Gastroesophageal sphincter (tissue), 4 donors: ENCODE data around the gene TSSK3. TPM values are rescaled to one million over a fixed set of nuclear protein-coding genes. Genes with fewer than 3 reads are reported as not detected.

Experiments
- ATAC-seq: fragments of 150-250 bp; one replicate; pipeline ENCODE4 v1.9.1; 2016; ENCODE audit warnings: mild to moderate bottlenecking, moderate library complexity
- H3K27ac ChIP-seq, 4 donors: fragments of 200-600 bp; sonication (generic) in 3 of 4; 1 replicate in 3 of 4; 2 replicates in 1 of 4; pipeline ENCODE4 v1.5.1; 2016 to 2019
- H3K27me3 ChIP-seq: fragments of 200-600 bp; sonication (generic); one replicate; pipeline ENCODE4 v1.5.1; 2019
- H3K36me3 ChIP-seq, 2 donors: fragments of 200-600 bp; sonication (generic); one replicate each; pipeline ENCODE4 v1.5.1; 2019; ENCODE audit warnings: control low read depth in 1 of 2
- H3K4me1 ChIP-seq, 3 donors: fragments of 200-600 bp; sonication (generic); 1 replicate in 2 of 3; 2 replicates in 1 of 3; pipeline ENCODE4 v1.5.1; 2016 to 2019; ENCODE audit warnings: control low read depth in 2 of 3
- H3K4me3 ChIP-seq, 2 donors: fragments of 200-600 bp; sonication (generic); one replicate each; pipeline ENCODE4 v1.5.1; 2019; ENCODE audit warnings: mild to moderate bottlenecking in 1 of 2, moderate library complexity in 1 of 2
- H3K9me3 ChIP-seq, 3 donors: fragments of 200-600 bp; sonication (generic); one replicate each; pipeline ENCODE4 v1.5.1; 2017 to 2019; ENCODE audit warnings: control low read depth in 2 of 3
- EP300 ChIP-seq: sonication (generic); formaldehyde crosslinking; IDR thresholded peaks from one replicate; pipeline ENCODE4 v1.6.1; 2017; ENCODE audit warnings: antibody characterized with exemption, mild to moderate bottlenecking
- POLR2A ChIP-seq, 2 donors: fragments of 450-650 bp; IDR thresholded peaks; one replicate each; pipeline ENCODE4 v1.6.1; 2017; ENCODE audit warnings: antibody characterized with exemption in 2 of 2, mild to moderate bottlenecking in 2 of 2, moderate library complexity in 1 of 2
- POLR2AphosphoS5 ChIP-seq: sonication (generic); formaldehyde crosslinking; IDR thresholded peaks from one replicate; pipeline ENCODE4 v1.6.1; 2017; ENCODE audit warnings: antibody characterized with exemption
- WGBS, 2 donors: methylation state at CpG; one replicate each; pipeline ENCODE4 v1.1.5; 2018; ENCODE audit warnings: low coverage in 1 of 2; 5-methylcytosine and 5-hydroxymethylcytosine counted together
- total RNA-seq, 4 donors: library from RNA; depleted of rRNA; stranded (reverse); fragments of >200 nt; gene quantifications; one replicate each; pipeline ENCODE4 v1.1.0, GENCODE V29; 2016
- TF ChIP-seq, protein P1 (sequence below), 4 experiments: fragments of 200-600 bp in 2 of 4; fragments of 450-650 bp in 2 of 4; sonication (generic) in 1 of 4; IDR thresholded peaks; one replicate each; pipeline ENCODE4 v1.5.1; 2017 to 2019; ENCODE audit warnings: antibody characterized with exemption in 4 of 4, mild to moderate bottlenecking in 2 of 4, moderate library complexity in 2 of 4

The TSSK3 gene, protein sequence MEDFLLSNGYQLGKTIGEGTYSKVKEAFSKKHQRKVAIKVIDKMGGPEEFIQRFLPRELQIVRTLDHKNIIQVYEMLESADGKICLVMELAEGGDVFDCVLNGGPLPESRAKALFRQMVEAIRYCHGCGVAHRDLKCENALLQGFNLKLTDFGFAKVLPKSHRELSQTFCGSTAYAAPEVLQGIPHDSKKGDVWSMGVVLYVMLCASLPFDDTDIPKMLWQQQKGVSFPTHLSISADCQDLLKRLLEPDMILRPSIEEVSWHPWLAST
- total RNA-seq = 1 to 10 TPM in 1 of 4 donors, not detected in 3; 3.6 TPM

DNA sequence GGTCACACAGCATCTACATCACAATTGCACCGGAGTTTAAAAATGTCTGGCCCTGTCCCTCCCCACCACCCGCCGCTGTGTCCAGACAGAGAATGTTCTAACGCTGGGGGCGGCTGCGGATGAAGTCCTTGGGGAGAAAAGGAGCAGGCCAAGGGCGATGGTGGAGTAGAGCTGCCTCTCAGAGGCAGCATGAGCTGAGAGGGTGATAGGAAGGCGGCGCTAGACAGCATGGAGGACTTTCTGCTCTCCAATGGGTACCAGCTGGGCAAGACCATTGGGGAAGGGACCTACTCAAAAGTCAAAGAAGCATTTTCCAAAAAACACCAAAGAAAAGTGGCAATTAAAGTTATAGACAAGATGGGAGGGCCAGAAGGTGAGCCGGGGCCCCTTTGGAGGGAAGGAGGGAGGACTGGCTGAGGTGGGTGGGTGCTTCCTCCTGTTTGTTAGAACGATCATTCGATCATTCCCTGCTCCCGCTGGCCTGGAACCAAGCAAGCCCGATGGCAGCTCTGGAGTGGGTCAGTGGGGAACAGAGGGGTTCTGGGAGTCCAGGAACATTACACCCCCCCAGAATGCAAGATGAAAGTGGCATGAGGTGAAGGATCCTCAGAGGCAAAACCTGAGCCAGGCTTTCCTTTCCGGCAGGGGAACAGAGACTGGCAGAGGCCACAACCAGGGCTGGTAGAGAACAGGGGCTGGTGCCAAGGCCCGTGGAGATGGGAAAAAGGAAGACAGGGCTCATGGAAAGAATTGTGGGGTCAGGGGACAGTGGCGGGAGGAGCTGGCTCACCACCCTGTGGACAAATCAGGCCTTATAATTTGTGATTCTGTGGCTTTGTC lies at the start of gene TSSK3, which contains the start of gene FAM229A:
TSSK3 (plus strand) TSS at position 66 of the 840 bp plus-strand sequence; CDS start at position 229, 163 bp downstream.
FAM229A (minus strand) TSS at position 12 of the 840 bp plus-strand sequence. CDS start 394 bp downstream, outside the sequence.
- Histone ChIP-seq H3K27ac (peak within 1 kb of the TSS in 2 of 4 donors; percentile 48 to 71), H3K4me1 (peaks cover 0 to 22% (median 12%) of the 10 kb centered on the region in 3 donors), H3K36me3 (peaks cover 0 to 49% of the 10 kb centered on the region in 2 donors), H3K4me3 (peak within 1 kb of the TSS; percentile 10 to 52), H3K9me3 (no peaks in the 10 kb centered on the region), H3K27me3 (no peaks in the 10 kb centered on the region)
- TF ChIP-seq, protein P1, sequence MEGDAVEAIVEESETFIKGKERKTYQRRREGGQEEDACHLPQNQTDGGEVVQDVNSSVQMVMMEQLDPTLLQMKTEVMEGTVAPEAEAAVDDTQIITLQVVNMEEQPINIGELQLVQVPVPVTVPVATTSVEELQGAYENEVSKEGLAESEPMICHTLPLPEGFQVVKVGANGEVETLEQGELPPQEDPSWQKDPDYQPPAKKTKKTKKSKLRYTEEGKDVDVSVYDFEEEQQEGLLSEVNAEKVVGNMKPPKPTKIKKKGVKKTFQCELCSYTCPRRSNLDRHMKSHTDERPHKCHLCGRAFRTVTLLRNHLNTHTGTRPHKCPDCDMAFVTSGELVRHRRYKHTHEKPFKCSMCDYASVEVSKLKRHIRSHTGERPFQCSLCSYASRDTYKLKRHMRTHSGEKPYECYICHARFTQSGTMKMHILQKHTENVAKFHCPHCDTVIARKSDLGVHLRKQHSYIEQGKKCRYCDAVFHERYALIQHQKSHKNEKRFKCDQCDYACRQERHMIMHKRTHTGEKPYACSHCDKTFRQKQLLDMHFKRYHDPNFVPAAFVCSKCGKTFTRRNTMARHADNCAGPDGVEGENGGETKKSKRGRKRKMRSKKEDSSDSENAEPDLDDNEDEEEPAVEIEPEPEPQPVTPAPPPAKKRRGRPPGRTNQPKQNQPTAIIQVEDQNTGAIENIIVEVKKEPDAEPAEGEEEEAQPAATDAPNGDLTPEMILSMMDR (IDR thresholded peaks at IDR 0.05) = no peak
- TF ChIP-seq EP300 (no peak), POLR2A (IDR thresholded peaks at IDR 0.05) (no peak), POLR2AphosphoS5 (no peak)
- WGBS, 2 donors = 62 to 82% methylated on average over 4 to 9 of the region's 17 CpGs
- no peak for ATAC-seq

DNA sequence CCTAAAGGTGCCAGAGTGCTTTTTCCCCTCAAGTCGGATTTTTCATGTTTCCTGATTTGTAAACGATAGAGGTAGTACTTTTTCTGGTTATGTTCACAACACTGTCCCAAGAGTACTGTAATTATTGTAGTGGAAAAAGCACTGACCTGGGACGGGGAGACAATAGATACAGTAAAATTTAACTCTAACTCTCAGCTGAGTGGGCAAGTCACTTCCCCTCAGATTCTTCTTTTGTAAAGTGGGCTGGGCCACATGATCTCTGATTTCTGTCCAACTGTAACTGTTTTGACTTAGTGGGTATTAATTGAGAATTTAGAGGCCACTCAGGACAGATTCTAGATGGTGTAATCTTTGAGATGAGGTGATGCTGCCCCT lies 45.4 kb upstream of the TSSK3 start:
- ATAC-seq = no peak

DNA sequence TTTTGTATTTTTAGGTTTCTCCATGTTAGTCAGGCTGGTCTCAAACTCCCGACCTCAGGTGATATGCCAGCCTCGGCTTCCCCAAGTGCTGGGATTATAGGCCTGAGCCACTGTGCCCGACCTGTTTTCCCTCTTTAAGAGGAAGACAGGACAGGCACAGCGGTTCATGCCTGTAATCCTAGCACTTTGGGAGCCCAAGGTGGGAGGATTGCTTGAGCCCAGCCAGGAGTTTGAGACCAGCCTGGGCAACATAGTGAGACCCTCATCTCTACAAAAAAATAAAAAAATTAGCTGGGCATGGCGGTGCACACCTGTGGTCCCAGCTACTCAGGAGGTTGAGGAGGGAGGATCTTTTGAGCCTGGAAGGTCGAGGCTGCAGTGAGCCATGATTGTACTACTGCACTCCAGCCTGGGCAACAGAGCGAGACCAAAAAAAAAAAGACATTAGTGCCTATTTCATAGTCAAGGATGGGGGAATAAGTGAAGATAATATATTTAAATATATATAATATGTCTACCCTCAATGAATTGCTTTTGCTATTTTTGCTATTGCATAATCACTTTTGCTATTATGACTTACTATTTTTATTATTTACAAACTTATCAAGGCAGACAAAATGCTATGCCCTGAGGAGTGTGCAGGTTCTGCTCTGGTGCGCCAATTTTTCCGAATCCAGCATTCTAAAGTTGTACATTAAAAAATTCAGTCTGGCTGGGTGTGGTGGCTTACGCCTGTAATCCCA lies 44.0 kb upstream of the TSSK3 start:
- Histone ChIP-seq H3K9me3 (no peaks in the 10 kb centered on the region), H3K4me3 (no peak overlapping the region), H3K27me3 (no peaks in the 10 kb centered on the region), H3K36me3 (peaks cover 0 to 67% of the 10 kb centered on the region in 2 donors), H3K27ac (no peak overlapping the region), H3K4me1 (peaks cover 0 to 4% (median 0%) of the 10 kb centered on the region in 3 donors)
- WGBS, 2 donors = 98 to 100% methylated on average over 5 to 7 of the region's 10 CpGs
- no peak for TF ChIP-seq POLR2A (IDR thresholded peaks at IDR 0.05)
- TF ChIP-seq, protein P1 (IDR thresholded peaks at IDR 0.05) = no peak
- no peak for TF ChIP-seq EP300
- TF ChIP-seq POLR2AphosphoS5 = no peak
- ATAC-seq = no peak

More for the DNA sequence above, 45.4 kb upstream of the TSSK3 start:
- peaks cover 0 to 52% of the 10 kb centered on the region in 2 donors for H3K36me3 ChIP-seq
- 80 to 84% methylated on average over 1 to 3 of the region's 3 CpGs for WGBS, 2 donors
- no peak overlapping the region for H3K4me3 ChIP-seq
- H3K4me1 ChIP-seq = peaks cover 0 to 4% (median 0%) of the 10 kb centered on the region in 3 donors
- H3K27ac ChIP-seq = no peak overlapping the region
- H3K27me3 ChIP-seq = no peaks in the 10 kb centered on the region
- H3K9me3 ChIP-seq = no peaks in the 10 kb centered on the region
- TF ChIP-seq POLR2AphosphoS5 (no peak), EP300 (no peak), POLR2A (IDR thresholded peaks at IDR 0.05) (no peak)
- TF ChIP-seq, protein P1 (IDR thresholded peaks at IDR 0.05) = no peak

DNA sequence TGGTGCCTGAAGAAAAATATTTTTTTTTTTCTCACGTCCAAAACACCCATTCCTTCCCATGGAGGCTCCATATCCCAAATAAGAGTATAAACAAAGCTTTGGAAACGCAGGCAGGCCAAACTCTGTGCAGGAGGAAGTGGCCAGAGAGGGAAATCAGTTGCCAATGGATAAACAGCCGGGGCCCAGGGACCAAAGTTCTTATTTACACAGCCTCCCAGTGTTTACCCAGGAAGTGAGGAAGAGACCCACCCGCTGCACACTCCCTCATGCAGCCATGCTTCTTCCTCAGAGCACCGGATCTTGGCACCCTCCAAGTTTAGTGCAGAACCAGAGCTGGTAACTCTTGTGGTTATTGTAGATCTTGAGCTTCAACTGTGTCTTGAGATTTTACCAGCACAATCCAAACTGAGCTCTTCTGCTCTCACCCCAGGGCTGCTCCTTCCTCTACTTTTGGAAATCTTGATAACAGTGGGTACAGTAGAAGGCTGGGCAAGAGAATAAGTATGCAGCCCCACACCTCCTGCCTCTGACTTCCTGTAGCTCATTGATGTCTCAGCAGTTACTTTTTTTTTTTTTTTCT lies 40.5 kb upstream of the TSSK3 start:
- TF ChIP-seq POLR2A (IDR thresholded peaks at IDR 0.05) (no peak), EP300 (no peak), POLR2AphosphoS5 (no peak)
- TF ChIP-seq, protein P1 (IDR thresholded peaks at IDR 0.05) = no peak

More for the DNA sequence above, 40.5 kb upstream of the TSSK3 start:
- Histone ChIP-seq H3K27ac (no peak overlapping the region), H3K27me3 (no peaks in the 10 kb centered on the region), H3K4me1 (no peaks in the 10 kb centered on the region), H3K4me3 (no peak overlapping the region), H3K9me3 (no peaks in the 10 kb centered on the region), H3K36me3 (peaks cover 0 to 98% of the 10 kb centered on the region in 2 donors)
- WGBS, 2 donors = 50 to 67% methylated on average over 2 to 3 of the region's 5 CpGs
- no peak for ATAC-seq
